GM12878 (cell line): ENCODE data around the gene GIGYF1. TPM values are rescaled to one million over a fixed set of nuclear protein-coding genes. Genes with fewer than 3 reads are reported as not detected.
A peak's percentile ranks its signal among the peaks of the same experiment; 100 is the strongest.

Experiments used
- FOXK2 ChIP-seq: fragments of 450-650 bp; IDR thresholded peaks from 2 replicates; pipeline ENCODE4 v1.6.1; 2017; ENCODE audit warnings: mild to moderate bottlenecking, moderate library complexity
- MXI1 ChIP-seq: fragments of 150-350 bp; IDR thresholded peaks from 2 replicates; pipeline ENCODE4 v1.6.1; 2011; ENCODE audit warnings: low read depth, mild to moderate bottlenecking, inconsistent platforms, low read length, improper control_type of control experiment
- MYC ChIP-seq: IDR thresholded peaks from 2 replicates; pipeline ENCODE4 v1.6.1; 2011; ENCODE audit warnings: mild to moderate bottlenecking, low read length, moderate library complexity, inconsistent platforms; ENCODE audit not compliant: insufficient read depth, insufficient replicate concordance, insufficient read length, severe bottlenecking
- NFYB ChIP-seq: IDR thresholded peaks from 2 replicates; pipeline ENCODE4 v1.6.1; 2011; ENCODE audit warnings: low read depth, mild to moderate bottlenecking, low read length, improper control_type of control experiment, moderate library complexity; ENCODE audit not compliant: insufficient read depth
- POLR2AphosphoS2 ChIP-seq: IDR thresholded peaks from 2 replicates; pipeline ENCODE4 v1.6.1; 2011; ENCODE audit warnings: low read depth, mild to moderate bottlenecking, low read length, improper control_type of control experiment, moderate library complexity
- POLR2AphosphoS5 ChIP-seq: IDR thresholded peaks from 2 replicates; pipeline ENCODE4 v1.6.1; 2011; ENCODE audit warnings: mild to moderate bottlenecking, low read length, inconsistent platforms
- RUNX3 ChIP-seq: IDR thresholded peaks from 2 replicates; pipeline ENCODE4 v1.6.1; 2012; ENCODE audit warnings: low read length, inconsistent platforms
- SREBF1 ChIP-seq: IDR thresholded peaks from 2 replicates; pipeline ENCODE4 v1.6.1; 2012; ENCODE audit warnings: mild to moderate bottlenecking, low read length
- SRF ChIP-seq, 2 experiments: IDR thresholded peaks; 2 replicates each; pipeline ENCODE4 v1.6.1; 2011; ENCODE audit warnings: low read depth in 2 of 2, low read length in 2 of 2, mild to moderate bottlenecking in 1 of 2, moderate library complexity in 1 of 2
- TARDBP ChIP-seq: IDR thresholded peaks from 2 replicates; pipeline ENCODE4 v1.6.1; 2016; ENCODE audit warnings: borderline replicate concordance
- TBL1XR1 ChIP-seq: IDR thresholded peaks from 2 replicates; pipeline ENCODE4 v1.6.1; 2012; ENCODE audit warnings: low read depth, low read length, improper control_type of control experiment
- TCF12 ChIP-seq: IDR thresholded peaks from 2 replicates; pipeline ENCODE4 v1.6.1; 2011; ENCODE audit warnings: low read depth, mild to moderate bottlenecking, low read length
- WRNIP1 ChIP-seq: IDR thresholded peaks from 2 replicates; pipeline ENCODE4 v1.6.1; 2011; ENCODE audit warnings: low read depth, low read length, improper control_type of control experiment, borderline replicate concordance
- ZBTB33 ChIP-seq: fragments of 450-650 bp; IDR thresholded peaks from 2 replicates; pipeline ENCODE4 v1.6.1; 2017; ENCODE audit warnings: mild to moderate bottlenecking
- ZNF24 ChIP-seq: fragments of 450-650 bp; IDR thresholded peaks from 2 replicates; pipeline ENCODE4 v1.6.1; 2017; ENCODE audit warnings: antibody characterized with exemption, mild to moderate bottlenecking
- polyA plus RNA-seq, 11 experiments: library from polyadenylated mRNA; depleted of rRNA in 4 of 11; unstranded in 6 of 11; stranded (reverse) in 5 of 11; fragments of >200 nt; fragmentation: Nextera tagmentation in 4 of 11; fragmentation: Illumina TruSeq in 1 of 11; extraction: Ambion mirVana in 4 of 11; extraction: Trizol in 1 of 11; gene quantifications; 1 replicate in 1 of 11; 2 replicates in 10 of 11; pipeline versions ENCODE4 v1.2.1 to v1.2.3, GENCODE V29; 2011 to 2016; ENCODE audit warnings: inconsistent platforms in 2 of 11, missing spikeins in 2 of 11, low read depth in 1 of 11
- total RNA-seq, 4 experiments: library from RNA; depleted of rRNA in 3 of 4; stranded (reverse); fragments of >200 nt in 3 of 4; fragmentation: Illumina TruSeq in 1 of 4; extraction: Trizol in 1 of 4; gene quantifications; 2 replicates each; pipeline versions ENCODE4 v1.2.1 to v1.2.3, GENCODE V29; 2013 to 2021
- TF ChIP-seq, protein P1 (sequence below): fragments of 450-650 bp; IDR thresholded peaks from 2 replicates; pipeline ENCODE4 v1.6.1; 2017; ENCODE audit warnings: antibody characterized with exemption, mild to moderate bottlenecking, moderate library complexity
- TF ChIP-seq, protein P2 (sequence below): IDR thresholded peaks from 2 replicates; pipeline ENCODE4 v1.6.1; 2012; ENCODE audit warnings: low read depth, low read length, improper control_type of control experiment
- TF ChIP-seq, protein P3 (sequence below): fragments of 450-650 bp; IDR thresholded peaks from 2 replicates; pipeline ENCODE4 v1.6.1; 2016; ENCODE audit warnings: mild to moderate bottlenecking, moderate library complexity, borderline replicate concordance

The GIGYF1 gene
- total and polyA plus RNA-seq, 10 of the 15 experiments (the other 5 are each of a cell fraction or from before 2014, with no cell fraction given) = 0.31 to 47.2 (median 9.9) TPM

DNA sequence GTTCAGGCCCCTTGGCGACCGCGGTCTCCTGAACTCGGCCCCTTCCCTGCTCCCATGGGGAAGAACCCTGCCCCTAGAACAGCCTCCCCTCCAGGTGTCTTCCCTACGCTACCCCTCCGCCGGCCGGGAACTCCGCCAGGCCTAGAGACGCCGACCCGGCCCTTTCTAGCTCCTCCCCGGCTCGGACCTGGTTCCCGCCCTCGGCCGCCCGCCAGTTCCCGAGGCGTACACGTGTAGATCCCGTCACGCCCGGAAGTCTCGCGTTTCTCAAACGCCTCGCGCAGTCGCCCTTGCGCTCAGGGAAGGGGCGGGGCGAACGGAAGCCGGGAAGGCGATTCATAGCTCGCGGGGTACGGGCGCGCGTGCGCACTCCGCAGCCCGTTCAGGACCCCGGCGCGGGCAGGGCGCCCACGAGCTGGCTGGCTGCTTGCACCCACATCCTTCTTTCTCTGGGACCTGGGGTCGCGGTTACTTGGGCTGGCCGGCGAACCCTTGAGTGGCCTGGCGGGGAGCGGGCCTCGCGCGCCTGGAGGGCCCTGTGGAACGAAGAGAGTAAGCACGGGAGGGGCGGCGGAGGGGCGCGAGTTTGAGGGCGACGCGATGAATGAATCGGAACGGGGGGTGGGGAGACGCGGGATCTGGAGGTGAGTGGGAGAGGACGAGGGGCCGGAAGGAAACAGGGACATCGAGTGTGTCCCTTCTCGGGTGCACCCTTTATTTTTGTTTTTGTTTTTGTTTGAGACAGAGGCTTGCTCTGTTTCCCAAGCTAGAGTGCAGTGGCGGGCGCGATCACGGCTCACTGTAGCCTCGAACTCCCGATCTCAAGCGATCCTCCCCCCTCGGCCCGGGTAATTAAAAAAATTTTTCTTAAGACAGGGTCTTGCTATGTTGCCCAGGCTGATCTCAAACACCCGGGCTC, 12.0 kb upstream of the GIGYF1 start, which contains the start of gene POP7 (continued):
- TF ChIP-seq, protein P1, sequence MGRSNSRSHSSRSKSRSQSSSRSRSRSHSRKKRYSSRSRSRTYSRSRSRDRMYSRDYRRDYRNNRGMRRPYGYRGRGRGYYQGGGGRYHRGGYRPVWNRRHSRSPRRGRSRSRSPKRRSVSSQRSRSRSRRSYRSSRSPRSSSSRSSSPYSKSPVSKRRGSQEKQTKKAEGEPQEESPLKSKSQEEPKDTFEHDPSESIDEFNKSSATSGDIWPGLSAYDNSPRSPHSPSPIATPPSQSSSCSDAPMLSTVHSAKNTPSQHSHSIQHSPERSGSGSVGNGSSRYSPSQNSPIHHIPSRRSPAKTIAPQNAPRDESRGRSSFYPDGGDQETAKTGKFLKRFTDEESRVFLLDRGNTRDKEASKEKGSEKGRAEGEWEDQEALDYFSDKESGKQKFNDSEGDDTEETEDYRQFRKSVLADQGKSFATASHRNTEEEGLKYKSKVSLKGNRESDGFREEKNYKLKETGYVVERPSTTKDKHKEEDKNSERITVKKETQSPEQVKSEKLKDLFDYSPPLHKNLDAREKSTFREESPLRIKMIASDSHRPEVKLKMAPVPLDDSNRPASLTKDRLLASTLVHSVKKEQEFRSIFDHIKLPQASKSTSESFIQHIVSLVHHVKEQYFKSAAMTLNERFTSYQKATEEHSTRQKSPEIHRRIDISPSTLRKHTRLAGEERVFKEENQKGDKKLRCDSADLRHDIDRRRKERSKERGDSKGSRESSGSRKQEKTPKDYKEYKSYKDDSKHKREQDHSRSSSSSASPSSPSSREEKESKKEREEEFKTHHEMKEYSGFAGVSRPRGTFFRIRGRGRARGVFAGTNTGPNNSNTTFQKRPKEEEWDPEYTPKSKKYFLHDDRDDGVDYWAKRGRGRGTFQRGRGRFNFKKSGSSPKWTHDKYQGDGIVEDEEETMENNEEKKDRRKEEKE = no peak
- TF ChIP-seq SREBF1 (no peak), TBL1XR1 (no peak), FOXK2 (no peak), SRF (IDR thresholded peaks at IDR 0.05; ENCODE audit: low read depth in 2 of 2, low read length in 2 of 2) (no peak), ZNF24 (no peak), POLR2AphosphoS5 (peak; percentile 73), NFYB (no peak), TCF12 (no peak), MYC (no peak), ZBTB33 (no peak), WRNIP1 (no peak), TARDBP (peak; percentile 37; the same call in 1 of the 2 replicates), POLR2AphosphoS2 (peak; percentile 60), MXI1 (peak; percentile 78), RUNX3 (no peak)
- TF ChIP-seq, protein P2, sequence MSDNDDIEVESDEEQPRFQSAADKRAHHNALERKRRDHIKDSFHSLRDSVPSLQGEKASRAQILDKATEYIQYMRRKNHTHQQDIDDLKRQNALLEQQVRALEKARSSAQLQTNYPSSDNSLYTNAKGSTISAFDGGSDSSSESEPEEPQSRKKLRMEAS = peak; percentile 86
- TF ChIP-seq, protein P3, sequence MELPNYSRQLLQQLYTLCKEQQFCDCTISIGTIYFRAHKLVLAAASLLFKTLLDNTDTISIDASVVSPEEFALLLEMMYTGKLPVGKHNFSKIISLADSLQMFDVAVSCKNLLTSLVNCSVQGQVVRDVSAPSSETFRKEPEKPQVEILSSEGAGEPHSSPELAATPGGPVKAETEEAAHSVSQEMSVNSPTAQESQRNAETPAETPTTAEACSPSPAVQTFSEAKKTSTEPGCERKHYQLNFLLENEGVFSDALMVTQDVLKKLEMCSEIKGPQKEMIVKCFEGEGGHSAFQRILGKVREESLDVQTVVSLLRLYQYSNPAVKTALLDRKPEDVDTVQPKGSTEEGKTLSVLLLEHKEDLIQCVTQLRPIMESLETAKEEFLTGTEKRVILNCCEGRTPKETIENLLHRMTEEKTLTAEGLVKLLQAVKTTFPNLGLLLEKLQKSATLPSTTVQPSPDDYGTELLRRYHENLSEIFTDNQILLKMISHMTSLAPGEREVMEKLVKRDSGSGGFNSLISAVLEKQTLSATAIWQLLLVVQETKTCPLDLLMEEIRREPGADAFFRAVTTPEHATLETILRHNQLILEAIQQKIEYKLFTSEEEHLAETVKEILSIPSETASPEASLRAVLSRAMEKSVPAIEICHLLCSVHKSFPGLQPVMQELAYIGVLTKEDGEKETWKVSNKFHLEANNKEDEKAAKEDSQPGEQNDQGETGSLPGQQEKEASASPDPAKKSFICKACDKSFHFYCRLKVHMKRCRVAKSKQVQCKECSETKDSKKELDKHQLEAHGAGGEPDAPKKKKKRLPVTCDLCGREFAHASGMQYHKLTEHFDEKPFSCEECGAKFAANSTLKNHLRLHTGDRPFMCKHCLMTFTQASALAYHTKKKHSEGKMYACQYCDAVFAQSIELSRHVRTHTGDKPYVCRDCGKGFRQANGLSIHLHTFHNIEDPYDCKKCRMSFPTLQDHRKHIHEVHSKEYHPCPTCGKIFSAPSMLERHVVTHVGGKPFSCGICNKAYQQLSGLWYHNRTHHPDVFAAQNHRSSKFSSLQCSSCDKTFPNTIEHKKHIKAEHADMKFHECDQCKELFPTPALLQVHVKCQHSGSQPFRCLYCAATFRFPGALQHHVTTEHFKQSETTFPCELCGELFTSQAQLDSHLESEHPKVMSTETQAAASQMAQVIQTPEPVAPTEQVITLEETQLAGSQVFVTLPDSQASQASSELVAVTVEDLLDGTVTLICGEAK = no peak
